Neural progenitor cell (in vitro differentiated cells): Measurements from ENCODE around the gene TMEM30B. TPM values are rescaled to one million over a fixed set of nuclear protein-coding genes. Genes with fewer than 3 reads are reported as not detected.

Experiments
- DNase-seq: peaks from one replicate; pipeline ENCODE4 v3.0.0-alpha.2; 2016; ENCODE audit warnings: low spot score
- H2AFZ ChIP-seq: fragments of 200-600 bp; sonication (generic); replicated peaks from 2 replicates; pipeline ENCODE4 v1.6.1; 2016; ENCODE audit warnings: antibody characterized with exemption
- H3F3A ChIP-seq: fragments of 200-600 bp; sonication (generic); 2 replicates; pipeline ENCODE4 v1.6.1; 2016; ENCODE audit warnings: antibody characterized with exemption, low read depth
- H3K27ac ChIP-seq: fragments of 200-600 bp; sonication (generic); 2 replicates; pipeline ENCODE4 v1.5.1; 2016; ENCODE audit warnings: mild to moderate bottlenecking
- H3K27me3 ChIP-seq: fragments of 200-600 bp; sonication (generic); 2 replicates; pipeline ENCODE4 v1.6.1; 2016; ENCODE audit warnings: mild to moderate bottlenecking, moderate library complexity
- H3K36me3 ChIP-seq: fragments of 200-600 bp; sonication (generic); 2 replicates; pipeline ENCODE4 v1.5.1; 2016
- H3K4me1 ChIP-seq: fragments of 200-600 bp; sonication (generic); 2 replicates; pipeline ENCODE4 v1.6.1; 2016; ENCODE audit warnings: mixed run types
- H3K4me2 ChIP-seq: fragments of 200-600 bp; sonication (generic); 2 replicates; pipeline ENCODE4 v1.6.1; 2016
- H3K4me3 ChIP-seq: fragments of 200-600 bp; sonication (generic); 2 replicates; pipeline ENCODE4 v1.5.1; 2016
- H3K79me2 ChIP-seq: fragments of 200-600 bp; sonication (generic); 2 replicates; pipeline ENCODE4 v1.6.1; 2016; ENCODE audit warnings: low read depth
- H3K9ac ChIP-seq: fragments of 200-600 bp; sonication (generic); 2 replicates; pipeline ENCODE4 v1.6.1; 2016
- H3K9me3 ChIP-seq: fragments of 200-600 bp; sonication (generic); 2 replicates; pipeline ENCODE4 v1.5.1; 2016; ENCODE audit warnings: low read depth
- H4K20me1 ChIP-seq: fragments of 200-600 bp; sonication (generic); 2 replicates; pipeline ENCODE4 v1.6.1; 2016; ENCODE audit warnings: low read depth
- H3K27ac Mint-ChIP-seq: 3 replicates; pipeline ENCODE4 v1.8.0; 2021; ENCODE audit warnings: mixed read lengths
- H3K27me3 Mint-ChIP-seq: 2 replicates; pipeline ENCODE4 v1.8.0; 2022; ENCODE audit warnings: low read depth, mild to moderate bottlenecking, inconsistent platforms, moderate library complexity, mixed read lengths; ENCODE audit not compliant: insufficient read depth
- H3K36me3 Mint-ChIP-seq: 3 replicates; pipeline ENCODE4 v1.8.0; 2021; ENCODE audit warnings: mixed read lengths
- H3K4me1 Mint-ChIP-seq: 3 replicates; pipeline ENCODE4 v1.8.0; 2021; ENCODE audit warnings: mixed read lengths
- H3K4me3 Mint-ChIP-seq: 3 replicates; pipeline ENCODE4 v1.8.0; 2021; ENCODE audit warnings: mild to moderate bottlenecking, moderate library complexity, mixed read lengths
- H3K9me3 Mint-ChIP-seq: 3 replicates; pipeline ENCODE4 v1.8.0; 2020; ENCODE audit warnings: mixed read lengths
- EZH2 ChIP-seq: fragments of 200-600 bp; sonication (generic); IDR thresholded peaks from 2 replicates; pipeline ENCODE4 v1.6.1; 2017; ENCODE audit warnings: antibody characterized with exemption, mild to moderate bottlenecking, moderate library complexity
- EZH2phosphoT487 ChIP-seq: fragments of 200-600 bp; sonication (generic); IDR thresholded peaks from 2 replicates; pipeline ENCODE4 v1.6.1; 2017; ENCODE audit warnings: antibody characterized with exemption
- total RNA-seq: library from RNA; depleted of rRNA; stranded (reverse); fragments of >200 nt; gene quantifications from 2 replicates; pipeline ENCODE4 v1.2.3, GENCODE V29; 2015; ENCODE audit warnings: low replicate concordance
- TF ChIP-seq, protein P1 (sequence below): fragments of 200-600 bp; sonication (generic); IDR thresholded peaks from 2 replicates; pipeline ENCODE4 v1.5.1; 2017; ENCODE audit warnings: antibody characterized with exemption, mild to moderate bottlenecking

Gene TMEM30B
- total RNA-seq, 1 donor from 2014 or later: 0.07 TPM

DNA sequence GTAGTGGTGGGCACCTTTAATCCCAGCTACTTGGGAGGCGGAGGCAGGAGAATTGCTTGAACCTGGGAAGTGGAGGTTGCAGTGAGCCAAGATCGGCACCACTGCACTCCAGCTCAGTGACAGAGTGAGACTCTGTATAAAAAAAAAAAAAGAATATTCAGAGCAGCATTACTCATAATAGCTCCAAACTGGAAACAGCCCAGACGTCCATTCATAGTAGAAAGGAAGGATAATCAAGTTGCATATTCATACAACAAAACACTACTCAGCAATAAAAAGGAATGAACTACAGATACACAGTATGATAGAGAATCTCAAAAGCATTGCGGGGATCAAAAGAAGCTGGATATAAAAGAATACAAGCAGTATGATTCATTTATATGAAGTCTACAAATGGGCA, 19.1 kb downstream of the TMEM30B start:
- no peaks in the 10 kb centered on the region for H3K27me3 Mint-ChIP-seq
- DNase-seq: no peak
- Histone ChIP-seq H4K20me1 (no peaks in the 10 kb centered on the region), H3K4me2 (no peak overlapping the region), H3K9ac (no peak overlapping the region), H3K4me1 (peaks cover 17% of the 10 kb centered on the region), H3K4me3 (no peak overlapping the region), H3K36me3 (no peaks in the 10 kb centered on the region), H3K27me3 (no peaks in the 10 kb centered on the region), H3K9me3 (no peaks in the 10 kb centered on the region), H3K27ac (no peak overlapping the region), H3K79me2 (no peaks in the 10 kb centered on the region), H3F3A (peaks cover 3% of the 10 kb centered on the region), H2AFZ (no peak overlapping the region)
- H3K4me3 Mint-ChIP-seq: no peak overlapping the region
- H3K36me3 Mint-ChIP-seq: no peaks in the 10 kb centered on the region
- no peaks in the 10 kb centered on the region for H3K9me3 Mint-ChIP-seq
- no peak overlapping the region for H3K27ac Mint-ChIP-seq
- peaks cover 13% of the 10 kb centered on the region for H3K4me1 Mint-ChIP-seq
- TF ChIP-seq, protein P1, sequence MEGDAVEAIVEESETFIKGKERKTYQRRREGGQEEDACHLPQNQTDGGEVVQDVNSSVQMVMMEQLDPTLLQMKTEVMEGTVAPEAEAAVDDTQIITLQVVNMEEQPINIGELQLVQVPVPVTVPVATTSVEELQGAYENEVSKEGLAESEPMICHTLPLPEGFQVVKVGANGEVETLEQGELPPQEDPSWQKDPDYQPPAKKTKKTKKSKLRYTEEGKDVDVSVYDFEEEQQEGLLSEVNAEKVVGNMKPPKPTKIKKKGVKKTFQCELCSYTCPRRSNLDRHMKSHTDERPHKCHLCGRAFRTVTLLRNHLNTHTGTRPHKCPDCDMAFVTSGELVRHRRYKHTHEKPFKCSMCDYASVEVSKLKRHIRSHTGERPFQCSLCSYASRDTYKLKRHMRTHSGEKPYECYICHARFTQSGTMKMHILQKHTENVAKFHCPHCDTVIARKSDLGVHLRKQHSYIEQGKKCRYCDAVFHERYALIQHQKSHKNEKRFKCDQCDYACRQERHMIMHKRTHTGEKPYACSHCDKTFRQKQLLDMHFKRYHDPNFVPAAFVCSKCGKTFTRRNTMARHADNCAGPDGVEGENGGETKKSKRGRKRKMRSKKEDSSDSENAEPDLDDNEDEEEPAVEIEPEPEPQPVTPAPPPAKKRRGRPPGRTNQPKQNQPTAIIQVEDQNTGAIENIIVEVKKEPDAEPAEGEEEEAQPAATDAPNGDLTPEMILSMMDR: no peak
- TF ChIP-seq EZH2phosphoT487 (no peak), EZH2 (no peak)

DNA sequence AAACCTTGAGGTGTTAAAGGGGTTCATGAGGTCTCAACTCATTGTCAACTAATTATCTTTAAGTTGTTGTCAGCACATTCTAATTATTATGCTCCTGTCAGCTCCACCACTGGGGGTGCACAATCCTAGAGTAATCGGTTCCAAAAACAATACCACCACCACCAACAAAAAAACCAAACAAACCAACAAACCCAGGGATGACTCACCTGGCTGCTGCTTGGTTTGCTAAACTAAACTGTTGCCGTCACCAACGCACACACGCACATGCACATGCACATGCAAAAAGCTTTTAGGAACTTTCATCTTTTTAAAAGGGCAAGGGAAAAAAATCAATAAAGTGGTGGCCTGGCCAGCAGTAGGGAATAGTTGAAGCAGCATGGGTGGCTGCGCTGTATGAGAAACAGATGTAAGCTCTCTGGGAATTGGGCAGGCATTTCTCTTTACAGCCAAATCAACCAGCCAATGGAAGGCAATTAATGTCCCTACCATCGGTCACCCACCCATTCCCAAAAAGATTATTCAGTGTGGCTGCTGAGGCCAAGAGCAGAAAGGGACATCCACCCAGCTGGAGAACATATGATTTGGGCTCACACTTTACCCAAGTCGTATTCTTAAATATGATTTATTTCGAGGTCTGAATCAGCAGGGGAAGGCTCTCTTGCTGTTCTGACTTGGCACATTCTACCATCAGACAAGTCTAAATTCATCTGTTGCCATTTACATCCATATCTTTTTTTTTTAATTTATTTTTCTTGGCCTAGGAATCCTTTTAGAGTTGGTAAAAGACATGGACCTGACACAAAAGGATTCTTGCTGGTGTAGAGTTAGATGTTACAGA, 20.0 kb downstream of the TMEM30B start:
- DNase-seq: no peak
- Histone ChIP-seq H3K4me2 (no peak overlapping the region), H3K4me3 (no peak overlapping the region), H3K4me1 (peaks cover 17% of the 10 kb centered on the region), H3K36me3 (no peaks in the 10 kb centered on the region), H3K27me3 (no peaks in the 10 kb centered on the region), H3F3A (peaks cover 3% of the 10 kb centered on the region), H2AFZ (peak overlapping the region; percentile 42), H3K9me3 (no peaks in the 10 kb centered on the region), H3K27ac (no peak overlapping the region), H3K79me2 (no peaks in the 10 kb centered on the region), H4K20me1 (no peaks in the 10 kb centered on the region), H3K9ac (no peak overlapping the region)
- Mint-ChIP-seq H3K4me3 (no peak overlapping the region), H3K4me1 (peaks cover 14% of the 10 kb centered on the region), H3K36me3 (no peaks in the 10 kb centered on the region), H3K9me3 (no peaks in the 10 kb centered on the region), H3K27ac (no peak overlapping the region), H3K27me3 (no peaks in the 10 kb centered on the region)
- TF ChIP-seq, protein P1: peak; percentile 5
- no peak for TF ChIP-seq EZH2

DNA sequence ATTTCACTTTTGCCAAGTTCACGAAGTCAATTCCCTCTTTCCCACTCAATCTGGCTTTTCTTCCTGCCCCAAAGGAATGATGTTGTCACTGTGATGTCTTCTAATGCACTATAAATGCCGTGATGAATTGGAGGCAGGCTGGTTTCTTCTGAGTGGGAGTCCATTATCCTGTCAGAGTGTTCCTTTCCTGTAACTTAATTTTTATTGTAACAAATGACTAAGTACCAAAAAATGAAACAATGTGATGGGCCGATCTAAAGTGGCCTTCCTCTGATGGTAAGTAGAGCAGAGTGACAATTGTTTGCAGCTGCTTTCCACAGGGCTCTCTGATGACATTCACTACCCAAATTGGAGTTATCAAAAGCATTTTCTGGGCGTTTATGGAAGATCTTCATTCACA, 22.2 kb downstream of the TMEM30B start:
- no peaks in the 10 kb centered on the region for H3K9me3 ChIP-seq
- H3K4me1 Mint-ChIP-seq: peaks cover 6% of the 10 kb centered on the region
- no peak overlapping the region for H3K4me3 Mint-ChIP-seq
- TF ChIP-seq EZH2phosphoT487 (no peak), EZH2 (no peak)
- TF ChIP-seq, protein P1: no peak
- H4K20me1 ChIP-seq: no peaks in the 10 kb centered on the region
- H3K79me2 ChIP-seq: no peaks in the 10 kb centered on the region
- no peak overlapping the region for H2AFZ ChIP-seq
- no peak overlapping the region for H3K4me3 ChIP-seq
- no peaks in the 10 kb centered on the region for H3F3A ChIP-seq
- DNase-seq: no peak
- no peaks in the 10 kb centered on the region for H3K27me3 Mint-ChIP-seq
- H3K4me1 ChIP-seq: peaks cover 10% of the 10 kb centered on the region
- H3K9me3 Mint-ChIP-seq: no peaks in the 10 kb centered on the region
- H3K27me3 ChIP-seq: peaks cover 21% of the 10 kb centered on the region
- no peak overlapping the region for H3K27ac ChIP-seq
- no peak overlapping the region for H3K9ac ChIP-seq
- no peaks in the 10 kb centered on the region for H3K36me3 ChIP-seq
- H3K36me3 Mint-ChIP-seq: no peaks in the 10 kb centered on the region
- H3K27ac Mint-ChIP-seq: no peak overlapping the region
- H3K4me2 ChIP-seq: no peak overlapping the region
